NCI-H510A (cell line): ENCODE results near the gene MCRIP1.

ENCODE experiments used
- DNase-seq: peaks from one replicate; lab custom pipeline; 2025; lab: John Stamatoyannopoulos, UW

Gene MCRIP1

DNA sequence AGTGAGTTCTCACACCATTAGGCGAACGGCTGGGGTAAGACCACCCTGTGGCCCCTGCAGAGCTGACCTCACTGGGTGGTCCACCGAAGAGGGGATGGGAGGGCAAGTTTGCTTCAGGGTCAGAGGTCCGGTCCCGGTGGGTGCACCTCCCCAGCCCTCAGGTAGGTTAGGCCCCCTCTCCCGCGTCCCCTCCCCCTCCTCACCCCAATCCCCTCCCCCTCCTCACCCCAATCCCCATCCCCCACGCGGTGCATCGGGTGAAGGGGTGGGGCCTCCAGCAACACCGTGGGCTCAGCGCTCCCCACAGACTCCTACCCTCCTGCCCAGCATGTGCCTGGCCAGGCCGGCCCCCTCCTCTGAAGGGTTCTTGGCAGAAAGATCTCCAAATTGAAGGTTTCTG lies 13.4 kb downstream of the MCRIP1 start:
- DNase-seq = no peak

DNA sequence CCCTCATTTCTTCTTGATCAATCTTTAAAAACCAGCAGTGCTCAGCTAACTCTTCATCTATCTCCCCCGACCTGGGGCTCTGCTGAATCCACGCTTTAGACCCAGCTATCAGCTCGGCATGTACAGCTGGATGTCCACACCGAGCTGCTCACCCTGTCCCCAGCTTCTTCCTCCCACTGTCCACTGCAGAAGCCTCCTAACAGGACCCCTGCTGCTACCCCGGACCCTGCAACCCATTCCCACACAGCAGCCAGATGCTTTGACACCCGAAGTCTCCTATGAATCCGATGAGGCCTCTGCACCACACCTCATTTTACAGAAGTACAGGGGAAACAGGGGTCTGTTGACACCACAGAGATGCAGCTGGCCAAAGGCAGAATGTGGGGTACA lies 15.3 kb downstream of the MCRIP1 start:
- no peak for DNase-seq

DNA sequence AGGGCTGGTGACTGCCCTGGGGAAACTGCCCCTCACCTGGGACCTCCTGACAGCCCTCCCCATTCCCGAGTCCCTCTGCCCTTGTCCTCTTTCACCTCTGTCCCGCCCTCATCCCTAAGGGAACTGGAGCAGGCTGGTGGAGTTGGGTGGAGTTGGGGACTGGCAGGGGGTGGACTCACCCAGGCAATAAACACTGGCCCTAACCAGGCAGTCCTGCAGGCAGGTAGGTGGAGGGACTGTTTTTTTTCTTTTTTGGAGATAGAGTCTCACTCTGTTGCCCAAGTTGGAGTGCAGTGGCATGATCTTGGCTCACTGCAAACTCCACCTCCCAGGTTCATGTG lies 17.5 kb downstream of the MCRIP1 start:
- DNase-seq = no peak

DNA sequence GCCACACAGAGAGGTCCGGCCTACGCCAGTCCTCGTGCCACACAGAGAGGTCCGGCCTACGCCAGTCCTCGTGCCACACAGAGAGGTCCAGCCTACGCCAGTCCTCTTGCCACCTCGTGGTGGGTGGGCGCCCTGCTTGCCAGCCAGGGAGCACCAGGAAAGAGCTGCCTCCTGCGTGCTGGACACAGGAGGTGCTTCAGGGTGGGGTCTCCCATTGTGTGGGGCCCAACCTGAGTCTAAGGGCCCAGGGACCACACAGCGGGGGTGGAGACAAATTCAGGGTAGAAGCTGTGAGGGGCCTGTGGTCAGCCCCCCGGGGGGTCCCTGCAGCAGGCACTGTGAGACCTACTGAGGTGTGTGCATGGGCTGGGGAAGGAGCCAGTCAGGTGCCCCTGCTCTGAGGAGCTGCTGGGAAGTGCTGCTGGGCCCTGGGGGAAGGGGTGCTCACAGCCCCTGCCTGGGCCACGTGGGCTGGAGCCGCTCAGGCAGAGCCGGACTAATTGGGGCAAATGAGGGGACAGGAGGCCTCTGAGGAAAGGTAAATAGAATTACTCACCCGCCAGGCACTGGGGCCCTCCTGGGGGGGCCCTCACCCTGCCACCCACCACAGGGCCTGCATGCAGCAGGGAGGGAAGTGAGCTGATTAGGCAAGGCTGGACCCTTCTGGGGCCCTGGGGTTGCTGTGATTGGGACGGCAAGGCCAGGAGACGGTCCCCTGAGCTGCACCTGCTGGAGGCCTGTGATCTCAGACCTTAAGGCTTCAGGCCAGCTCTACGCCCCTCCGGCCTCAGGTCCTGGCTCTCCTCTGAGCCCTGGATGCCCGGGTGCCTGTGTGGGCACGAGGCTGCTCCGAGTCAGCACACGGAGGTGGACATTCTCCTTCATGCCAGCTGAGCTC lies 18.1 kb downstream of the MCRIP1 start:
- no peak for DNase-seq

DNA sequence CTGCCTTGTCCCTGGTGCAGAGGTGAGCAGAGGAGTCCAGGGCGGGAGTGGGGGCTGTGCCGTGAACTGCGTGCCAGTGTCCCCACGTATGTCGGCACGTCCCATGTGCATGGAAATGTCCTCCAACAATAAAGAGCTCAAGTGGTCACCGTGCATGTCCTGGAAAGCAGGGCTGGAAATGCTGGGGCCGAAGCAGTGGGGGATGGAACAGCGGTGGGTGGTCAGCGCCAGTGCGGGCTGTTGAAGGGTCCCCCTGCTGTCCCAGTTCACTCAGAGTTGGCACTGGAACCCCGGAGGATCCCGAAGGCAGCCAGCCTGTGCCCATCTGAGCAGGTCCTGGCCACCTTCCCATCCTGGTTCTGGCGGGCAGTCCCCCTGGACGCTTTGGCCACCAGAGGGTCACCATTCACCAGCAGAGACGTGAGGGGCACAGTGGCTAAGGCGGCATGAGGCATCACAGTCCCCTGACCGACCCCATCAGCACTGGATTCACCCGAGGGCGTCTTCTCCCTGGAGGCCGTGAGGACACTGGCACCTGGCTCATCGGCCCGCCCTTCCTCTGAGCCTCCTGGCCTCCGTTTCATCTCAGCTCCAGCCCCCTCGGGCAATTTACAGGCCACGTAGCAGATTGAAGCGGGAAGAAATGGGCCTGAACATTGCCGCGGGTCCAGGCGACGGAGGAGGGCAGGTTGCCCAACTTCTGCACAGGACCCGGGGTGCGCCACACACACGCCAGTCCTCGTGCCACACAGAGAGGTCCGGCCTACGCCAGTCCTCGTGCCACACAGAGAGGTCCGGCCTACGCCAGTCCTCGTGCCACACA lies 19.0 kb downstream of the MCRIP1 start:
- DNase-seq = no peak

DNA sequence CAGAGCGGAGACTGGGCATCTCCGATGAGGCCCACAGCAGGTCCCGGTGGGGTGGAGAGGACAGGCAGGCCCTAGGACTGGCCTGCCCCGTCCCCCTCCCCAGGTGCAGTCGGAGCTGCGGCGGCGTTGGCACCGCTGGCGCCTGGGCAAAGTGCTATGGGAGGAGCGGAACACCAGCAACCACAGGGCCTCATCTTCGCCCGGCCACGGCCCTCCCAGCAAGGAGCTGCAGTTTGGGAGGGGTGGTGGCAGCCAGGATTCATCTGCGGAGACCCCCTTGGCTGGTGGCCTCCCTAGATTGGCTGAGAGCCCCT lies 19.8 kb downstream of the MCRIP1 start:
- no peak for DNase-seq

DNA sequence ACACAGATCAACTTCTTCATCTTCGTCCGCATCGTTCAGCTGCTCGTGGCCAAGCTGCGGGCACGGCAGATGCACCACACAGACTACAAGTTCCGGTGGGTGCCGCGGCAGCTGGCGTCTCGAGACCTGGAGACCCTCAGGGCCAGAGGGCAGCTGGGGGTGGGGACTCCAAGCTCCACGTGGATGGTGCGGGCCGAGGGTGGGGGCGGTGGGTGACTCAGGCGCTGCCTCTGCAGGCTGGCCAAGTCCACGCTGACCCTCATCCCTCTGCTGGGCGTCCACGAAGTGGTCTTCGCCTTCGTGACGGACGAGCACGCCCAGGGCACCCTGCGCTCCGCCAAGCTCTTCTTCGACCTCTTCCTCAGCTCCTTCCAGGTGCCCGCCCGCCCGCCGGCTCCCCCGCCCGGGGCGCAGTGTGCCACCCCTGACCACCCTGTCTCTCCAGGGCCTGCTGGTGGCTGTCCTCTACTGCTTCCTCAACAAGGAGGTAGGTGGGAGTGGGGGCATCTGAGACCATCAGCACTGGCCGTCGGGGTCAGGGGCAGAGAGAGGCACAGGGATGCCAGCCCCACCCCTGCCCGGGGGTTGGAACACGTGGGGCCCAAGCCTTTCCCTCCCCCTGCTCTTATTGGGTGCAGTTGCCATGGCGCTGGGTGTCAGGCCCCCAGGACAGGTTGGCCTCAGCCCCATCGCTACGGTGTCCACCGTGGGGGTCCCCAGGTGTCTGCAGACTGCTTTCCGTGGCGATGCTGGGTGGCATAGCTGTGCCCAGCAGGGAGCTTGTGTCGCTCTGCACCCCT lies 20.3 kb downstream of the MCRIP1 start:
- no peak for DNase-seq

DNA sequence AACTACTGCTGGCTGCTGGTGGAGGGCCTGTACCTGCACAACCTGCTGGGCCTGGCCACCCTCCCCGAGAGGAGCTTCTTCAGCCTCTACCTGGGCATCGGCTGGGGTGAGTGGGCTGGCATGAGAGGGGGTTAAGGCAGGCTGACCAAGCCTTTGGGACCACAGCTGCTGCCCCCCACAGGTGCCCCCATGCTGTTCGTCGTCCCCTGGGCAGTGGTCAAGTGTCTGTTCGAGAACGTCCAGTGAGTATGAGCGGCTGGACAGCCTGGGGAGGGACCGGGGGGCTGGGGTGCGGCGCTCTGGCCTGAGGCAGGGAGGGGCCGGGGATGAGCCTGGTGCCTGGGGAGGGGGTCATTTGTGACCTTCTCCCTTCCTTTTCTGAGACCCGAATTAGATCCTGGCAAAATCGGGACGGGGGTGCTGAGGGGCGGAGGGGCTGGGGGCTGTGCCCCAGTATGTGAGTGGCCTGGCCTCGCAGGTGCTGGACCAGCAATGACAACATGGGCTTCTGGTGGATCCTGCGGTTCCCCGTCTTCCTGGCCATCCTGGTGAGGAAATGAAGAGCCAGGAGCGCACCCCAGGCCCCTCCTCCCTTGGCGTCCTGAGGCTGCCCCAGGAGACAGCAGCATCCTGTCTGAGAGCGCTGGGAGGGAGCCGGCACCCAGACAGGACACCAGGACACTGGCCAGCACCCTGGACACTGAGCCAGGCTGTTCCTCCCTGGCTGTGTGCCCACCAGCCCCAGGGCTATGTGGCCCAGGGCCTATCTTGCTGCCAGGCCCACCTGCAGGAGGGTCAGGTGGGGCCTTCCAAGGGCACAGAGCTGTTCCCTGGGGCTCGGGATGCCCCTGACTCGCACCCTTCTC lies 21.2 kb downstream of the MCRIP1 start:
- DNase-seq = no peak

DNA sequence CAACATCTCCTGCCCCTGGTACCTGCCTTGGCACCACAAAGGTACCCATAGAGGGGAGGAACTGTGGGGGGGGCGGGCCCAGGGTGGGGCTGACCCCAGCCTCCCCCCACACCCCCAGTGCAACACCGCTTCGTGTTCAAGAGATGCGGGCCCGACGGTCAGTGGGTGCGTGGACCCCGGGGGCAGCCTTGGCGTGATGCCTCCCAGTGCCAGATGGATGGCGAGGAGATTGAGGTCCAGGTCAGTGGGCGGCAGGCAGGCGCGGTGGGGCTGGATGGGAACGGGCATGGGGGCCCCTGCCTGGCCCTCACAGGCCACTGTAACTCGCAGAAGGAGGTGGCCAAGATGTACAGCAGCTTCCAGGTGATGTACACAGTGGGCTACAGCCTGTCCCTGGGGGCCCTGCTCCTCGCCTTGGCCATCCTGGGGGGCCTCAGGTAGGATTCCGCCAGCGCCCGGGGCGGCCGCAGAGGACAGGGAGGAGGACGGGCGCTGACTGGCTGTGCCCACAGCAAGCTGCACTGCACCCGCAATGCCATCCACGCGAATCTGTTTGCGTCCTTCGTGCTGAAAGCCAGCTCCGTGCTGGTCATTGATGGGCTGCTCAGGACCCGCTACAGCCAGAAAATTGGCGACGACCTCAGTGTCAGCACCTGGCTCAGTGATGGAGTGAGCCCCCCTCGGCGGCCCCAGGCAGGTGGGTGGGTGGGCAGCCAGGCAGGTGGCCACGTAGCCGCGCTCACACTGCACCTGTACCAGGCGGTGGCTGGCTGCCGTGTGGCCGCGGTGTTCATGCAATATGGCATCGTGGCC lies 22.0 kb downstream of the MCRIP1 start:
- no peak for DNase-seq

DNA sequence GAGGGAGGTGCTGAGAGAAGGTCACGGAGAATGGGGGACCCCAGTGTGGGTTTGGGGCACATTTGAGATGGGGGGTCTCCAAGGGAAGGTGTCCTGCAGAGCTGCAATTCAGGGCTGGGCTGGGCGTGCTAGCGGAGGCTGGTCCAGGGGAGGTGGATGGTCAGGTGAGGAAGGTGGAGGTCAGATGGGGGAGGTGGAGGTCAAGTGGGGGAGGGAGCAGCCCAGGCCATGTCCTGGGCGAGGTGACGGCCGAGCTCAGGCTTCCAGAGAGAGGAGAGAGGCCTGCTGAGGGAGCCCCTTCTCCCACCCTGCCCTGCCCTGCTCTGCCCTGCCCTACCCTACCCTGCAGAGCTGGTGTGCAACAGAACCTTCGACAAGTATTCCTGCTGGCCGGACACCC lies 22.6 kb downstream of the MCRIP1 start:
- no peak for DNase-seq

DNA sequence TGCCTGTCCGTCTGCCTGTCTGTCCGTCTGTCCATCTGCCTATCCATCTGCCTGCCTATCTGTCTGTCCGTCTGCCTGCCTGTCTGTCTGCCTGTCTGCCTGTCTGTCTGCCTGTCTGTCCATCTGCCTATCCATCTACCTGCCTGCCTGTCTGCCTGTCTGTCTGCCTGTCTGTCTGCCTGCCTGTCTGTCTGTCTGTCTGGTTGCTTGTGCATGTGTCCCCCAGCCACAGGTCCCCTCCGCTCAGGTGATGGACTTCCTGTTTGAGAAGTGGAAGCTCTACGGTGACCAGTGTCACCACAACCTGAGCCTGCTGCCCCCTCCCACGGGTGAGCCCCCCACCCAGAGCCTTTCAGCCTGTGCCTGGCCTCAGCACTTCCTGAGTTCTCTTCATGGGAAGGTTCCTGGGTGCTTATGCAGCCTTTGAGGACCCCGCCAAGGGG lies 23.5 kb downstream of the MCRIP1 start:
- DNase-seq = no peak

DNA sequence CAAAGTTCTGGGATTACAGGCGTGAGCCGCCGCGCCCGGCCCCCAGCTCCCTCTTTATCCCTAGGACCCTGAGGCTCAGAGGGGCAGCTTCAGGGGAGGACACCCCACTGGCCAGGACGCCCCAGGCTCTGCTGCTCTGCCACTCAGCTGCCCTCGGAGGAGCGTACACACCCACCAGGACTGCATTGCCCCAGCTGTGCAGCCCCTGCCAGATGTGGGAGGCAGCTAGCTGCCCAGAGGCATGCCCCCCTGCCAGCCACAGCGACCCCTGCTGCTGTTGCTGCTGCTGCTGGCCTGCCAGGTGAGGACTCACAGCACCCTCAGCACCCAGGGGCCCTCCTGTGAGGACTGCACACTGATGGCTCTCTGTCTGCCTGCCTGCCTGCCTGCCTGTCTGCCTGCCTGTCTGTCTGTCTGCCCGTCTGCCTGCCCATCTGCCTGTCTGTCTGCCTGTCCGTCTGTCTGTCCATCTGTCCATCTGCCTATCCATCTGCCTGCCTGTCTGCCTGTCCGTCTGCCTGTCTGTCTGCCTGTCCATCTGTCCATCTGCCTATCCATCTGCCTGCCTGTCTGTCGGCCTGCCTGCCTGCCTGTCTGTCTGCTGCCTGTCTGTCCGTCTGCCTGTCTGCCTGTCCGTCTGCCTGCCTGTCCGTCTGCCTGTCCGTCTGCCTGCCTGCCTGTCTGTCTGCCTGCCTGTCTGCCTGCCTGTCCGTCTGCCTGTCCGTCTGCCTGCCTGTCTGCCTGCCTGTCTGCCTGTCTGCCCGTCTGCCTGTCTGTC lies 24.1 kb downstream of the MCRIP1 start:
- no peak for DNase-seq

DNA sequence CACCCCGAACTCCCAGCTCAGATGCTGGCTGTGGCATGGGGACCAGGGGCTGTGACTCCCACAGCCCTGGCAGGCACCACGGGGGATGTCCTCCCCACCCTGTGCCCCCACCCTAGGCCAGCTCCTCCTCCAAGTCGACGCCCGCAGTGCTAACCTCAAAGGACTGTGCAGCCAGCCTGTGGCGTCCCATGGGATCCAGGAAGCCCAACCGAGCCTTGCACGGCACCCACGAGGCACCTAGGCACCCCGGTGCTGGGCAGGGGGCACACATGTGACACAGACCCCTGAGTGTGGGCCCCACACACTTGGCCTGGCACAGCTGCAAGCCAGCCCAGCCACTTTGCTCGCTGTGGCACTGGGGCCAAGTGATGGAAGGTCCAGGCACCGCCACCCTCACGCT lies 25.3 kb downstream of the MCRIP1 start:
- DNase-seq = no peak

DNA sequence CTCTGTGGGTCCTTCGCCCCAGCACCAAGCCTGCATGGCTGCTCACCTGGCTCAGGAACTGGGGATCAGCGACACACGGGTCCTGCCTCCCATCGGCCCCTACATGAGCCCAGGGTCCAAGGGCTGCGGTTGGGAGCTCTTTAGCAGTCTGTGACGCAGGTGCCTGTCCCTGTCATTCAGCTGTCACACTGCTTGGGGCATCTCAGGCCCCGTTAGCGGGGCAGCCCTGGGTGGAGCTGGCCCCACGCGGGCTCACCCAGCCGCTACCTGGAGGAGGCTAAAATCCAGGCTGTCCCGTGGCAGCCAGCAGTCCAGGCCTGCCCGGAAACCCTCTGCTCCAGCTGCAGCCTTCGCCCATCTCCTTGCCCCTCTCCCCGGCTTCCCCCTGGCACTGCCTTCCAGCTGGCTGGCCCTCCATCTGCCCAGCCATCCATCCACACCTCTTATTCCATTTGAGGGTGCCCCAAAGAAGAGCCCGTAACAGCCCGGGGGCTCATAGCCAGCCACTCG lies 25.8 kb downstream of the MCRIP1 start:
- no peak for DNase-seq

DNA sequence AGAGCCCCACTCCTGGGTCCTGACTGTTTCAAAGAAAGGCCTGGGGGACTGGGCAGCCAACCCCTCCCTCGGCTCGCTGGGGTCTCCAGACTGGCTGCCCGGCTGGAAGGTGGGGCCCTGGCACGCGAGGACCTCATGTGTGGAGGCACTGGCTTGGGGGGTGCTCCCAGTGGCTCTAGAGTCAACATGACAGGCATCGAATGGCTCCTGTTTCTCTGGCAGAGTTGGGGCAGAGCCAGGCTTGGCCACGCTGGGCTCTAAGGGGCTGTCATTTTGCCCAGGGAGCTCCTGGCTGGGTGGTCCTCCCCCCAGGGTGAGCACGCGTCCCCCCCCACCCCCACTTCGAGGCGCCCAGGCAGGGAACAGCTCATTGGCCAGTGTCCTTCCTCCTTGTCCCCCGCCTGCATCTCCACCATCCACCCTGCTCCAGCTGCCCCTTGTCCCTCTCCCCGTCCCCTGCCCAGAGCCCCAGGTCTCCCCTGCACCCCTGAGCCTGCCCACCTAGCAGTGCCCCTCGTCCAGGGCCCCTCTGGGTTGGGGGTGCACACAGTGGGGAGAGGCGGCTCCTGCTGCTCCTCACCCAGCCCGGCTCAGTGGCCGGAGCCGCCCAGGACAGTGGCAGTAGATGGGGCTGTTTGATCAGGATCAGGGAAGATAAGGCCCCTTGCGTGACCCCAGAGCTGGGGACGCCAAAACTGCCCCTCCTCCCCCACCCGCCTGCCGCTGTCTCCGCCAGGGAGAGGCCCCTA lies 26.5 kb downstream of the MCRIP1 start:
- no peak for DNase-seq

DNA sequence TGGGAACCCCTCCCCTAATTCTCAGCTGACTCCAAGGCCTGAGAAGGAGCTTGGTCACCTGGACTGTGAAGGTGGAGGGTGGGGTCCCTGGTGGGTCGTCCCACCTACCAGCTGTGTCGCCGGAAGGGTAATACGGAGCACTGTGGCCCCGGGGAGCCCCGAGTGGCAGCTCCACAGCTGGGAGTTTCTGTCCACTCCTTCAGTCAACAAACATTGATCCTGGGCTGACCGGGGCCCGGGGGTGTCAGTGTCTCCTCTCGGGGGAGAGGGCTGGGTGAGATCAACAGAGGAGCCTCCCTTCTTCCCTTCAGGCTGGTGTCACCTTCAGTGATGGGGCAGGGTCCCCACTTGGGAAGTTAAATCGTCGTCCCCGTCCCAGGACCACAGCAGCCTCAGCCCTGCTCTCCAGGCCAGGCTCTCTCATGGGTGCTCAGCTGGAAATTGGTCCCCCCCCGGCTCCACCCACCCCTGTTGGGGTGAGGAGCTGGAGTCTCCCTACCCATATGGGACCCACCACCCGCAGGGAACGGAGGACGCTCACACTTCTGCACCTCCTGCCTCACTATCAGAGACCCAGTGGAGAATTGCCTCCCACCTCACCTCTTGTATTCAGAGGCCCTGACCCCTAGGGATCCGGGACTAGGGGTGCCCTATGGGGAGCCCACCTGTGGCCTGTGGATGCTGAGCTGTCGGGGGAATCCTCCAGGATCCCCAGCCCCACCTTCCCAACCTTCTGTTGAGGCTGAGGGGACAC lies 27.2 kb downstream of the MCRIP1 start:
- no peak for DNase-seq

DNA sequence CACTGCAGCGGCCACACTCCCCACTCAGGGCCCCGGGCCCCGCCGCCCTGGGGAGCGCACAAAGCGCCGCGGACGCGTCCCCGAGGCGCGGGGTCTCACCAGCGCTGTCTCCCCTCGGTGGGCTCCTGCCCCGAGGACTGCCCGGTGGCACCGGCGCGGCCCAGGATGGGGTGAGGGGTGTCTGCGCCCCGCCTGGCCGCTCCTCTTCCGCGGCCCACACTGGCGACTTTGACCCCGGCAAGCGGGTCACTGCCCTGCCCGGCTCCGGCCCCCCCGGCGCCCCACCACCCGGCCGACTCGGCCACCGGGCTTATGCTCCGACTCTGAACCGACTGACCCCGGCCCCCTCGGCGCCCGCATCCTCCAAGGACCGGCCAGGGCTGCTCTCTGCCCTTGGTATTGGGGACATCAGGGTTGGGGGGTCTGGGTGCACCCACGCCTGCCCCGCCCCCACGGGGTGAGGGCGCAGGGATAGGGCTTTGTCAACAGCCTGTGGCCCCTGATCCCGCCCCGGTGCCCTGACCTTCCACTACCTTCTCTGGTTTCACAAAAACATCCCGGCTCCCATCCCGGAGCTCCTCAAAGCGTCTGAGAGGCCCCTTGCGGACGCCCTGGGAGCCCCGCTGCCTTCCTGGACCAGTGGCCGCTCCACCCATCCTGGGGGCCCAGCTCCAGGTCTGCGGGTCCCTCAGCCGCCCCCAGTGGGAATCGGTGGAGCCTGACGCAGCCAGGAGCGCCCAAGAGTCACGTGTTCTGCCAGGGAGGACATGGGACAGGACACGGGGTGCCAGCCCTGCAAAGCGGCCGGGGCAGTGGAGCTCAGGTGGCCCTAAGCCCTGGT lies 28.3 kb downstream of the MCRIP1 start:
- DNase-seq = no peak
